DMS114 treated with DMSO at 0.1 percent for 48 hours (cell line): ENCODE measurements around the gene KRTAP10-3.
"Not testable (repeated sequence)": the region's sequence is repeated elsewhere in the genome, so short reads cannot be mapped to it uniquely, and the experiment has no call there.

Experiments
- DNase-seq: peaks from one replicate; lab custom pipeline; 2025; ENCODE audit not compliant: unreplicated experiment; lab: John Stamatoyannopoulos, UW

Gene KRTAP10-3

GRCh38 chr21:44590311-44590721 is 31.7 kb upstream of the KRTAP10-3 start:
- DNase-seq = no peak

- DNase-seq = no peak
These were observed 31.2 kb upstream of the KRTAP10-3 start for GRCh38 chr21:44589586-44590305.

GRCh38 chr21:44589094-44589493 is 30.5 kb upstream of the KRTAP10-3 start:
- DNase-seq = no peak

- DNase-seq = no peak
These were observed 27.3 kb upstream of the KRTAP10-3 start for GRCh38 chr21:44585892-44586291.

- no peak for DNase-seq
These were observed 25.2 kb upstream of the KRTAP10-3 start for GRCh38 chr21:44583800-44584147.

- DNase-seq = no peak
These were observed 24.6 kb upstream of the KRTAP10-3 start for GRCh38 chr21:44583089-44583799.

GRCh38 chr21:44582055-44582454 is 23.5 kb upstream of the KRTAP10-3 start:
- no peak for DNase-seq

- DNase-seq = no peak
These were observed 22.6 kb upstream of the KRTAP10-3 start for GRCh38 chr21:44581158-44581557.

- DNase-seq = not testable (repeated sequence)
These were observed 21.7 kb upstream of the KRTAP10-3 start, which contains the start of gene KRTAP10-5 for GRCh38 chr21:44580231-44580821. Gene KRTAP10-5 (minus strand): TSS chr21:44580604. CDS start chr21:44580578, 26 bp downstream.

GRCh38 chr21:44579833-44580144 is 21.2 kb upstream of the KRTAP10-3 start:
- no peak for DNase-seq

GRCh38 chr21:44579056-44579832 is 20.6 kb upstream of the KRTAP10-3 start:
- no peak for DNase-seq

GRCh38 chr21:44578371-44579055 is 19.9 kb upstream of the KRTAP10-3 start:
- DNase-seq = no peak

GRCh38 chr21:44576025-44576420 is 17.4 kb upstream of the KRTAP10-3 start:
- DNase-seq = no peak

- no peak for DNase-seq
These were observed 16.9 kb upstream of the KRTAP10-3 start for GRCh38 chr21:44575307-44576024.

- DNase-seq = no peak
These were observed 16.1 kb upstream of the KRTAP10-3 start for GRCh38 chr21:44574457-44575306.

GRCh38 chr21:44573630-44574456 is 15.2 kb upstream of the KRTAP10-3 start, which contains the start of gene KRTAP10-4:
Gene KRTAP10-4 (plus strand): TSS chr21:44573729. CDS start chr21:44573759, 30 bp downstream.
- not testable (repeated sequence) for DNase-seq

GRCh38 chr21:44572959-44573583 is 14.5 kb upstream of the KRTAP10-3 start:
- no peak for DNase-seq
